GM10248 (cell line): Measurements from ENCODE around the gene FNDC1.

Source experiments
- CTCF ChIA-PET: fragments of 300-600 bp; sonication (Branson Sonifier 250); formaldehyde crosslinking; extraction: SDS; loops from one replicate; lab custom pipeline; 2021; ENCODE audit warnings: antibody characterized with exemption; lab: Yijun Ruan, JAX
- POLR2A ChIA-PET: fragments of 350-650 bp; sonication (Branson Sonifier 250); formaldehyde crosslinking; extraction: SDS; loops from one replicate; lab custom pipeline; 2020; ENCODE audit warnings: antibody characterized with exemption; lab: Yijun Ruan, JAX
- DNase-seq: peaks from one replicate; pipeline ENCODE4 v3.0.0; 2012; ENCODE audit errors: extremely low spot score
- CTCF ChIP-seq: IDR thresholded peaks from 2 replicates; pipeline ENCODE4 v1.5.1; 2012; ENCODE audit warnings: mild to moderate bottlenecking, low read depth; ENCODE audit errors: extremely low read depth, missing control alignments, control extremely low read depth

FNDC1 gene

GRCh38 chr6:159172091-159172491 lies 2.9 kb downstream of the FNDC1 start:
- CTCF ChIA-PET, result interaction anchor here (1.1 to 4.1 kb wide), 7 partner anchors 11 to 483 kb away, joined by 3 to 44 read pairs (median 7); no protein-coding TSS in a partner anchor
- TF ChIP-seq CTCF, result no peak
- POLR2A ChIA-PET, result no interaction called here
- no peak for DNase-seq

- TF ChIP-seq CTCF, result peak; percentile 99
- DNase-seq, result peak; percentile 77
- ChIA-PET CTCF (interaction anchor here (0.7 to 4.1 kb wide), 37 partner anchors 10 to 546 kb away, joined by 3 to 59 read pairs (median 3); no protein-coding TSS in a partner anchor), POLR2A (no interaction called here)
These were observed 5.2 kb downstream of the FNDC1 start for GRCh38 chr6:159174263-159174969.

GRCh38 chr6:159176913-159177312 lies 7.7 kb downstream of the FNDC1 start:
- ChIA-PET CTCF (interaction anchor here (1.2 to 3.6 kb wide), 3 partner anchors 9 to 478 kb away, joined by 4 to 59 read pairs (median 5); no protein-coding TSS in a partner anchor), POLR2A (no interaction called here)
- no peak for DNase-seq
- no peak for TF ChIP-seq CTCF

- TF ChIP-seq CTCF, result no peak
- DNase-seq, result no peak
- CTCF ChIA-PET, result interaction anchor here (0.6 kb wide), 1 partner anchor 476 kb away, joined by 3 read pairs; no protein-coding TSS in a partner anchor
- POLR2A ChIA-PET, result no interaction called here
These were observed 9.6 kb downstream of the FNDC1 start for GRCh38 chr6:159178847-159179246.

- POLR2A ChIA-PET, result no interaction called here
- CTCF ChIA-PET, result no interaction called here
- DNase-seq, result no peak
- TF ChIP-seq CTCF, result no peak
These were observed 10.8 kb downstream of the FNDC1 start for GRCh38 chr6:159180001-159180400.

- no peak for TF ChIP-seq CTCF
- POLR2A ChIA-PET, result no interaction called here
- DNase-seq, result no peak
- CTCF ChIA-PET, result interaction anchor here (6.8 kb wide), 1 partner anchor 7 kb away, joined by 59 read pairs; no protein-coding TSS in a partner anchor
These were observed 12.7 kb downstream of the FNDC1 start for GRCh38 chr6:159181914-159182313.
